Thyroid gland (tissue), 4 donors: ENCODE results near the gene TMPRSS4. TPM values are rescaled to one million over a fixed set of nuclear protein-coding genes. Genes with fewer than 3 reads are reported as not detected.

Experiments used
- DNase-seq, 2 donors: peaks; one replicate each; pipeline ENCODE4 v3.0.0-alpha.2; 2019
- H3K27ac ChIP-seq, 3 donors: fragments of 200-600 bp; sonication (generic); 1 replicate in 2 of 3; 2 replicates in 1 of 3; pipeline ENCODE4 v1.5.1; 2016 to 2019; ENCODE audit warnings: mild to moderate bottlenecking in 1 of 3, moderate library complexity in 1 of 3
- H3K27me3 ChIP-seq: fragments of 200-600 bp; sonication (generic); one replicate; pipeline ENCODE4 v1.5.1; 2019
- H3K36me3 ChIP-seq, 2 donors: fragments of 200-600 bp; sonication (generic); one replicate each; pipeline ENCODE4 v1.5.1; 2016 to 2019
- H3K4me1 ChIP-seq, 2 donors: fragments of 200-600 bp; sonication (generic); one replicate each; pipeline ENCODE4 v1.5.1; 2017 to 2019
- H3K4me3 ChIP-seq, 3 donors: fragments of 200-600 bp; sonication (generic); replicated peaks in 1 of 3; 1 replicate in 2 of 3; 2 replicates in 1 of 3; pipeline ENCODE4 v1.5.1; 2016; ENCODE audit warnings: mild to moderate bottlenecking in 1 of 3
- H3K9me3 ChIP-seq: fragments of 200-600 bp; sonication (generic); one replicate; pipeline ENCODE4 v1.5.1; 2017
- POLR2A ChIP-seq, 2 donors: fragments of 450-650 bp; IDR thresholded peaks; one replicate each; pipeline ENCODE4 v1.6.1; 2017; ENCODE audit warnings: antibody characterized with exemption in 2 of 2, mild to moderate bottlenecking in 2 of 2, moderate library complexity in 1 of 2
- WGBS, 2 donors: methylation state at CpG; one replicate each; pipeline ENCODE4 v1.1.5; 2017; 5-methylcytosine and 5-hydroxymethylcytosine counted together
- intact Hi-C: fragments of 100-400 bp; cut with DNase I; formaldehyde crosslinking; loops from one replicate; pipeline ENCODE4 v1.15.1; 2023
- total RNA-seq, 4 donors: library from RNA; depleted of rRNA; stranded (reverse); fragments of >200 nt; gene quantifications; one replicate each; pipeline ENCODE4 v1.2.3, GENCODE V29; 2016
- TF ChIP-seq, protein P1 (sequence below), 6 experiments: fragments of 200-600 bp in 3 of 6; fragments of 450-650 bp in 3 of 6; sonication (generic) in 3 of 6; IDR thresholded peaks; one replicate each; pipeline ENCODE4 v1.5.1; 2016 to 2019; ENCODE audit warnings: antibody characterized with exemption in 6 of 6, mild to moderate bottlenecking in 2 of 6, inconsistent platforms in 1 of 6, moderate library complexity in 1 of 6

TMPRSS4 gene
- total RNA-seq, 4 donors from 2014 or later: 0.83 to 1.5 (median 1.1) TPM; not detected in 1

GRCh38 chr11:118065384-118065783 is 11.5 kb upstream of the TMPRSS4 start:
- TF ChIP-seq, protein P1, sequence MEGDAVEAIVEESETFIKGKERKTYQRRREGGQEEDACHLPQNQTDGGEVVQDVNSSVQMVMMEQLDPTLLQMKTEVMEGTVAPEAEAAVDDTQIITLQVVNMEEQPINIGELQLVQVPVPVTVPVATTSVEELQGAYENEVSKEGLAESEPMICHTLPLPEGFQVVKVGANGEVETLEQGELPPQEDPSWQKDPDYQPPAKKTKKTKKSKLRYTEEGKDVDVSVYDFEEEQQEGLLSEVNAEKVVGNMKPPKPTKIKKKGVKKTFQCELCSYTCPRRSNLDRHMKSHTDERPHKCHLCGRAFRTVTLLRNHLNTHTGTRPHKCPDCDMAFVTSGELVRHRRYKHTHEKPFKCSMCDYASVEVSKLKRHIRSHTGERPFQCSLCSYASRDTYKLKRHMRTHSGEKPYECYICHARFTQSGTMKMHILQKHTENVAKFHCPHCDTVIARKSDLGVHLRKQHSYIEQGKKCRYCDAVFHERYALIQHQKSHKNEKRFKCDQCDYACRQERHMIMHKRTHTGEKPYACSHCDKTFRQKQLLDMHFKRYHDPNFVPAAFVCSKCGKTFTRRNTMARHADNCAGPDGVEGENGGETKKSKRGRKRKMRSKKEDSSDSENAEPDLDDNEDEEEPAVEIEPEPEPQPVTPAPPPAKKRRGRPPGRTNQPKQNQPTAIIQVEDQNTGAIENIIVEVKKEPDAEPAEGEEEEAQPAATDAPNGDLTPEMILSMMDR (IDR thresholded peaks at IDR 0.05): no peak
- no peak for TF ChIP-seq POLR2A (IDR thresholded peaks at IDR 0.05)
- WGBS, 2 donors: 90 to 92% methylated on average over 3 of the region's 3 CpGs
- no peaks in the 10 kb centered on the region for H3K4me1 ChIP-seq
- intact Hi-C loops: no loop called here
- no peaks in the 10 kb centered on the region for H3K36me3 ChIP-seq
- no peaks in the 10 kb centered on the region for H3K9me3 ChIP-seq
- H3K27me3 ChIP-seq: no peaks in the 10 kb centered on the region
- H3K27ac ChIP-seq: no peak overlapping the region
- DNase-seq: no peak
- no peak overlapping the region for H3K4me3 ChIP-seq

DNA sequence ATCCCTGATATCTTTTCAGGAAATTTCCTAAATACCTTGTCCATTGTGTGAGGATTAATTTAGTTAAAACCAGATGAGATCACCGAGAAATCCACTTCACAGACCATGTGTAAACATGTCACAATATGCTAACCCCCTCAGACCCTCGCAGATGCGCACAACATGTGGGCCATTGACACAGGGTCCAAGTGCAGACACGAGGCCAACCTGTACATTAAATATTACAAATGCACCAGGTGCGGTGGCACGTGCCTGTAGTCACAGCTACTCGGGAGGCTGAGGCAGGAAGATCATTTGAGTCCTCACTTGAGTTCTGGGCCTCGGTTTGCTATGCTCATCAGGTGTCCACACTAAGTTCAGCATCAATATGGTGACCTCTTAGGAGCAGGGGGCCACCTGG is 9.9 kb upstream of the TMPRSS4 start:
- H3K9me3 ChIP-seq: no peaks in the 10 kb centered on the region
- WGBS, 2 donors: 91 to 98% methylated on average over 7 to 8 of the region's 8 CpGs
- H3K4me1 ChIP-seq: no peaks in the 10 kb centered on the region
- DNase-seq: no peak
- TF ChIP-seq, protein P1 (IDR thresholded peaks at IDR 0.05): no peak
- TF ChIP-seq POLR2A (IDR thresholded peaks at IDR 0.05): no peak
- H3K27ac ChIP-seq: no peak overlapping the region
- no peak overlapping the region for H3K4me3 ChIP-seq
- H3K27me3 ChIP-seq: no peaks in the 10 kb centered on the region
- intact Hi-C loops: no loop called here
- H3K36me3 ChIP-seq: no peaks in the 10 kb centered on the region

DNA sequence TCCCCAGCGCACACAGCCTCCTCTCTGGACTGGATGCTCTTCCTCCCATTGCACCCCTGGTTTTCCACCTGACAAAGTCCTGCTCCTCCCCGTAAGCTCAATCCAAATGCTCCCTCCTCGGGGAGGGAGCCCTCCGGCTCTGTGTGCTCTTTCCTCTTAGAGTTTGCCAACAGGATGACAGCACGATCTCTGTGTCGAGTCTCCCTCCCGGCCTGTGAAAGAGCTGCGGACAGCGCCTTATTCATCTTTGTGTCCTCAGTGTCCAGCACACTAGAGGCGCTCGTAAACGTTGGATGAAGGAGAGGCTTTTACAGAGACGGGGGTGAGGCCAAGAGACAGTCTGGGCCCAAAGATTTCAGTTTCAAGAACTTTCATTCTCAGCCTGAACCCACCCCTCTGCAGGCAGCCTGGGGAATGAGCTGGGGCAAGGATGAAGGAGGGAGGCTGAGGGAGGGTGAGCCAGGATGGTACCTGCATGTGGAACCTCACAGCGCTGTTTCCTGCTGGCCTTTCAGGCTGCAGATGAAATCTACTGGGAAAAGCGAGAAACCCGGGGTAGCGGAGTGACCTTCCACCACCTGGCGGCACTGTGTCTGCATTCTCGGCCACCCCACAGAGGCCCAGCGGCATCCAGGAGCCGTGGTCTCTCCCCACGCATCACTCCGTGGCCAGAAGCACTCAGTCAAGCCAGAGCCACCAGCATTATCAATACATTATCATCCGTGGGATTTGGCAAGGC is 8.5 kb upstream of the TMPRSS4 start:
- Histone ChIP-seq H3K27me3 (no peaks in the 10 kb centered on the region), H3K4me3 (no peak overlapping the region), H3K4me1 (no peaks in the 10 kb centered on the region), H3K36me3 (no peaks in the 10 kb centered on the region), H3K27ac (no peak overlapping the region), H3K9me3 (no peaks in the 10 kb centered on the region)
- 62 to 68% methylated on average over 24 of the region's 24 CpGs for WGBS, 2 donors
- TF ChIP-seq POLR2A (IDR thresholded peaks at IDR 0.05): no peak
- TF ChIP-seq, protein P1 (IDR thresholded peaks at IDR 0.05): no peak
- DNase-seq: no peak
- intact Hi-C loops: no loop called here

DNA sequence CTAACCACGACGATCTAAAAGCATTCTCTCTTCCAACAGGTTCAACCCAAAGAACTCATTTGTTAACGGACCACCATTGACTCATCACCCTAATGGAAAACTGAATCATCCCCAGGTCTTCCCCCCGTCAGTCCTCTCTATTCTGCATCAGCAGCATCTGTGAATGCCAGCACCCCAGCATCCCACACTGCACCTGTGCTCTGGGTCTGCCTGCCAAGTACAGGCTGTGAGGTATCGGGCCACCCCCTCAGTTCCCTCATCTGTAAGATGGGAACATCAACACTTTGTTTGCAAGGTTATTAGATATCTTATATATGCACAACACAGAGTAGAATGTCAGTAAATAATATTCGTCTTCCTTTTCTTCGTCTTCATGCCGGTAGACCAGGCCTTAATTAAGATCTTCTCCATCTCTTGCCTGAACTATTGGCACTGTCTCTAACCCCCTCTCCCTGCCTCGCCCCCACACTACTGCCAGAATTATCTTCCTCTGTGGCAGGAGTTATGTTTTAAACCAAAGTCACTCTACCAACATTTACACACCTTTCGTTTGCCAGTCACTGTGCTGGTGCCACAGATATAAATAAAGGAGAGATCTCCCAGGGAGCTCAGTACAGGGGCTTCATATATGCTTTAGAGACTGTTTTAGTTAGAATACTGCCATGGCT is 7.8 kb upstream of the TMPRSS4 start:
- intact Hi-C loops: no loop called here
- TF ChIP-seq POLR2A (IDR thresholded peaks at IDR 0.05): no peak
- TF ChIP-seq, protein P1 (IDR thresholded peaks at IDR 0.05): no peak
- Histone ChIP-seq H3K4me1 (no peaks in the 10 kb centered on the region), H3K27me3 (no peaks in the 10 kb centered on the region), H3K27ac (no peak overlapping the region), H3K9me3 (no peaks in the 10 kb centered on the region), H3K36me3 (no peaks in the 10 kb centered on the region), H3K4me3 (no peak overlapping the region)
- 93 to 94% methylated on average over 10 of the region's 10 CpGs for WGBS, 2 donors
- DNase-seq: no peak

DNA sequence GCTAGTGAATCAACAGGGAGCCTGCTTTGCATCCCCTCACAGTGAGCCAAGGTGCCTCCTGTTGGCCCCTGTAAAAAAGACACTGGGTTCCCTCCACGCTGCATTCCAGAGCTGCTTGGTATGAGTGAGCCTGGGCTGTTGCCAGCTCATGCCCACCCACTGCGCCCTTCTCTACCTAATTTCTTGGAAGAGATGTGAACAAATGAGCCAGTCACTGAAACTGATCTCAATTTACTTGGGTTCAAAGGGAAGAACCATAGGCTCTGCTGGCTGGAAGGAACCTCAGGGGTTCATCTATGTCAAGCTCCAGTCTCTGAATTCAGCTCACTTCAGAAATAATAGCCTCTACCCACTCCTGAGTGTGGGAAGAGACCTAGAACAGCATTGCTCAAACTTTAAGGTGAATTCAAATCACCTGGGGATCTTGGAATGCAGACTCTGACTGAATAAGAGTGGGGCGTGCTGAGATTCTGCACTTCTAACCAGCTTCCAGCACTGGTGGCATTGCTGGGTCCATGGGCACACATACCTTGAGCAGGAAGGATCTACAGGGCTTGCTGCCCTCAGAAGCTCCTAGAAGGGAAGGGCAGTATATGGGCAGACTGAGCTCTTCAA is 5.4 kb upstream of the TMPRSS4 start:
- Histone ChIP-seq H3K36me3 (no peaks in the 10 kb centered on the region), H3K4me1 (peaks cover 3 to 7% of the 10 kb centered on the region in 2 donors), H3K9me3 (no peaks in the 10 kb centered on the region), H3K27me3 (no peaks in the 10 kb centered on the region), H3K4me3 (no peak overlapping the region), H3K27ac (no peak overlapping the region)
- intact Hi-C loops: no loop called here
- TF ChIP-seq, protein P1 (IDR thresholded peaks at IDR 0.05): no peak
- TF ChIP-seq POLR2A (IDR thresholded peaks at IDR 0.05): no peak
- DNase-seq: no peak
- 75 to 76% methylated on average over 2 to 3 of the region's 3 CpGs for WGBS, 2 donors
